ENCODE results near the gene NAGS. TPM values are rescaled to one million over a fixed set of nuclear protein-coding genes. Genes with fewer than 3 reads are reported as not detected.

NAGS gene
- 11.8 and 19.5 TPM in 2 replicates for total RNA-seq

GRCh38 chr17:44004077-44004760 lies at the start of gene NAGS:
Gene NAGS, plus strand, starts transcription at chr17:44004622. Its CDS starts 42 bp downstream, at chr17:44004664.

GRCh38 chr17:44014437-44015172 lies 10.2 kb downstream of the NAGS start, which contains the start of gene TMEM101:
Gene TMEM101, minus strand, starts transcription at chr17:44014963. Its CDS starts 11 bp downstream, at chr17:44014952.

Other genes with a start within 250 kb of the NAGS start
- gene SOST, start 245.8 kb upstream of the NAGS start, total RNA-seq = not detected in 2 replicates
- 42.0 and 63.9 TPM in 2 replicates for gene DUSP3, start 225.6 kb upstream of the NAGS start, total RNA-seq
- under 0.01 and 0.07 TPM in 2 replicates for gene CFAP97D1, start 224.2 kb upstream of the NAGS start, total RNA-seq
- 5.8 and 10.0 TPM in 2 replicates for gene MPP3, start 171.5 kb upstream of the NAGS start, total RNA-seq
- gene CD300LG, start 157.4 kb upstream of the NAGS start, total RNA-seq = not detected in 2 replicates
- 0.28 TPM in 1 of 2 replicates, not detected in the other for gene MPP2, start 97.1 kb upstream of the NAGS start, total RNA-seq
- not detected in 2 replicates for gene PPY, start 62.1 kb upstream of the NAGS start, total RNA-seq
- gene PYY, start 50.7 kb upstream of the NAGS start, total RNA-seq = 0.68 TPM in 1 of 2 replicates, not detected in the other
- 39.7 and 63.2 TPM in 2 replicates for gene TMEM101, start 10.3 kb downstream of the NAGS start, total RNA-seq
- gene LSM12, start 62.0 kb downstream of the NAGS start, total RNA-seq = 27.1 and 36.9 TPM in 2 replicates
- 6.8 and 11.0 TPM in 2 replicates for gene G6PC3, start 66.1 kb downstream of the NAGS start, total RNA-seq
- gene HDAC5, start 119.0 kb downstream of the NAGS start, total RNA-seq = 18.5 and 41.2 TPM in 2 replicates
- gene HROB, start 137.3 kb downstream of the NAGS start, total RNA-seq = 0.21 and 0.68 TPM in 2 replicates
- not detected in 2 replicates for gene ASB16, start 166.1 kb downstream of the NAGS start, total RNA-seq
- 21.9 and 33.1 TPM in 2 replicates for gene TMUB2, start 182.3 kb downstream of the NAGS start, total RNA-seq
- gene ATXN7L3, start 195.3 kb downstream of the NAGS start, total RNA-seq = 56.0 and 56.3 TPM in 2 replicates
- gene UBTF, start 215.1 kb downstream of the NAGS start, total RNA-seq = 29.7 and 50.3 TPM in 2 replicates

Data from nasal cavity respiratory epithelium epithelial cell of viscerocranial mucosa (primary cell).